GM23338 (cell line): ENCODE measurements around the gene FLOT2. TPM values are rescaled to one million over a fixed set of nuclear protein-coding genes. Genes with fewer than 3 reads are reported as not detected.

Source experiments
- ATAC-seq: fragments of 200-7000 bp; cut with Tn5 transposase; 3 replicates; pipeline ENCODE4 v1.9.1; 2020
- DNase-seq: peaks from one replicate; pipeline ENCODE4 v3.0.0-alpha.2; 2015; ENCODE audit warnings: low spot score
- H2AFZ ChIP-seq: fragments of 200-600 bp; sonication (generic); 2 replicates; pipeline ENCODE4 v1.8.0; 2016; ENCODE audit warnings: antibody characterized with exemption, mild to moderate bottlenecking, moderate library complexity
- H3F3A ChIP-seq: fragments of 200-600 bp; sonication (generic); replicated peaks from 2 replicates; pipeline ENCODE4 v1.8.0; 2017; ENCODE audit warnings: antibody characterized with exemption, mixed run types, low read depth
- H3K27ac ChIP-seq: fragments of 200-600 bp; sonication (generic); 2 replicates; pipeline ENCODE4 v1.6.1; 2016; ENCODE audit warnings: low read depth
- H3K27me3 ChIP-seq: fragments of 200-600 bp; sonication (generic); 2 replicates; pipeline ENCODE4 v1.8.0; 2016; ENCODE audit warnings: mild to moderate bottlenecking, mixed run types, moderate library complexity; ENCODE audit not compliant: insufficient read depth
- H3K36me3 ChIP-seq: fragments of 200-600 bp; sonication (generic); 2 replicates; pipeline ENCODE4 v1.8.0; 2016; ENCODE audit warnings: mild to moderate bottlenecking; ENCODE audit not compliant: insufficient read depth
- H3K4me1 ChIP-seq: fragments of 200-600 bp; sonication (generic); 2 replicates; pipeline ENCODE4 v1.8.0; 2016; ENCODE audit warnings: mild to moderate bottlenecking, moderate library complexity; ENCODE audit not compliant: insufficient read depth
- H3K4me2 ChIP-seq: fragments of 200-600 bp; sonication (generic); 2 replicates; pipeline ENCODE4 v1.7.1; 2017; ENCODE audit warnings: mixed run types
- H3K4me3 ChIP-seq: fragments of 200-600 bp; sonication (generic); 2 replicates; pipeline ENCODE4 v1.6.1; 2016; ENCODE audit warnings: mixed run types
- H3K79me2 ChIP-seq: fragments of 200-600 bp; sonication (generic); replicated peaks from 2 replicates; pipeline ENCODE4 v1.8.0; 2017; ENCODE audit warnings: mild to moderate bottlenecking; ENCODE audit not compliant: insufficient read depth
- H3K9me2 ChIP-seq: fragments of 200-600 bp; sonication (generic); 2 replicates; pipeline ENCODE4 v1.8.0; 2017; ENCODE audit not compliant: insufficient read depth
- H4K20me1 ChIP-seq: fragments of 200-600 bp; sonication (generic); replicated peaks from 2 replicates; pipeline ENCODE4 v1.8.0; 2017; ENCODE audit warnings: mild to moderate bottlenecking; ENCODE audit not compliant: insufficient read depth
- H3K27ac Mint-ChIP-seq: 2 replicates; pipeline ENCODE4 v1.8.0; 2020; ENCODE audit warnings: inconsistent platforms, mild to moderate bottlenecking, moderate library complexity, mixed read lengths
- H3K27me3 Mint-ChIP-seq: 3 replicates; pipeline ENCODE4 v1.8.0; 2022; ENCODE audit warnings: low read depth, mild to moderate bottlenecking, moderate library complexity, mixed read lengths, inconsistent platforms; ENCODE audit not compliant: insufficient read depth, poor library complexity
- H3K36me3 Mint-ChIP-seq: 3 replicates; pipeline ENCODE4 v1.8.0; 2021; ENCODE audit warnings: low read depth, mild to moderate bottlenecking, inconsistent platforms, moderate library complexity, mixed read lengths
- H3K4me1 Mint-ChIP-seq: 3 replicates; pipeline ENCODE4 v1.8.0; 2020; ENCODE audit warnings: mild to moderate bottlenecking, inconsistent platforms, mixed read lengths
- H3K4me3 Mint-ChIP-seq: 3 replicates; pipeline ENCODE4 v1.8.0; 2021; ENCODE audit warnings: moderate library complexity, mild to moderate bottlenecking, inconsistent platforms, mixed read lengths
- H3K9me3 Mint-ChIP-seq: 3 replicates; pipeline ENCODE4 v1.8.0; 2020; ENCODE audit warnings: moderate library complexity, mild to moderate bottlenecking, inconsistent platforms, mixed read lengths
- ETS1 ChIP-seq: IDR thresholded peaks from 2 replicates; pipeline ENCODE4 v1.6.1; 2016; ENCODE audit warnings: antibody characterized with exemption
- EZH2phosphoT487 ChIP-seq: fragments of 200-600 bp; sonication (generic); IDR thresholded peaks from one replicate; pipeline ENCODE4 v1.8.1; 2018; ENCODE audit warnings: antibody characterized with exemption; ENCODE audit not compliant: unreplicated experiment
- JUNB ChIP-seq: IDR thresholded peaks from one replicate; pipeline ENCODE4 v1.6.1; 2016; ENCODE audit warnings: antibody characterized with exemption; ENCODE audit not compliant: unreplicated experiment
- NANOG ChIP-seq: IDR thresholded peaks from 2 replicates; pipeline ENCODE4 v1.6.1; 2016; ENCODE audit warnings: antibody characterized with exemption, borderline replicate concordance
- POLR2AphosphoS5 ChIP-seq: IDR thresholded peaks from 2 replicates; pipeline ENCODE4 v1.6.1; 2016; ENCODE audit warnings: antibody characterized with exemption, low read depth
- STAT1 ChIP-seq: IDR thresholded peaks from one replicate; pipeline ENCODE4 v1.6.1; 2016; ENCODE audit warnings: antibody characterized with exemption; ENCODE audit not compliant: unreplicated experiment
- ZNF114 ChIP-seq: fragments of 250-450 bp; sonication (Bioruptor Pico); IDR thresholded peaks from 2 replicates; pipeline ENCODE4 v1.5.0; 2020; ENCODE audit warnings: mild to moderate bottlenecking, moderate library complexity
- ZNF331 ChIP-seq: fragments of 250-450 bp; sonication (Bioruptor Pico); IDR thresholded peaks from 2 replicates; pipeline ENCODE4 v1.5.0; 2020; ENCODE audit warnings: low read depth, mild to moderate bottlenecking, moderate library complexity
- polyA plus RNA-seq: library from polyadenylated mRNA; unstranded; fragments of >200 nt; fragmentation: Nextera tagmentation; extraction: Ambion mirVana; gene quantifications from 2 replicates; pipeline ENCODE4 v1.2.1, GENCODE V29; 2016
- total RNA-seq: library from RNA; depleted of rRNA; stranded (reverse); fragments of >200 nt; shearing (Covaris generic); gene quantifications from 2 replicates; pipeline ENCODE4 v1.2.3, GENCODE V29; 2014
- TF ChIP-seq, protein P1 (sequence below), 2 experiments: fragments of 200-600 bp in 1 of 2; sonication (generic) in 1 of 2; conservative IDR thresholded peaks; 2 replicates each; pipeline versions ENCODE4 v1.5.1 to v1.6.1; 2016 to 2017; ENCODE audit warnings: antibody characterized with exemption in 2 of 2, low read depth in 2 of 2, mild to moderate bottlenecking in 2 of 2, moderate library complexity in 1 of 2
- TF ChIP-seq, protein P2 (sequence below): fragments of 250-450 bp; sonication (Bioruptor Pico); IDR thresholded peaks from 2 replicates; pipeline ENCODE4 v1.5.0; 2020; ENCODE audit warnings: mild to moderate bottlenecking, moderate library complexity

Gene FLOT2
- total and polyA plus RNA-seq, 2 experiments from 2014 or later = 49.8 to 66.1 TPM

GRCh38 chr17:28873839-28874238 is 23.7 kb downstream of the FLOT2 start (continued):
- TF ChIP-seq ZNF114 (CRISPR knock-in tag) = no peak
- no peak for TF ChIP-seq ETS1
- TF ChIP-seq, protein P1, sequence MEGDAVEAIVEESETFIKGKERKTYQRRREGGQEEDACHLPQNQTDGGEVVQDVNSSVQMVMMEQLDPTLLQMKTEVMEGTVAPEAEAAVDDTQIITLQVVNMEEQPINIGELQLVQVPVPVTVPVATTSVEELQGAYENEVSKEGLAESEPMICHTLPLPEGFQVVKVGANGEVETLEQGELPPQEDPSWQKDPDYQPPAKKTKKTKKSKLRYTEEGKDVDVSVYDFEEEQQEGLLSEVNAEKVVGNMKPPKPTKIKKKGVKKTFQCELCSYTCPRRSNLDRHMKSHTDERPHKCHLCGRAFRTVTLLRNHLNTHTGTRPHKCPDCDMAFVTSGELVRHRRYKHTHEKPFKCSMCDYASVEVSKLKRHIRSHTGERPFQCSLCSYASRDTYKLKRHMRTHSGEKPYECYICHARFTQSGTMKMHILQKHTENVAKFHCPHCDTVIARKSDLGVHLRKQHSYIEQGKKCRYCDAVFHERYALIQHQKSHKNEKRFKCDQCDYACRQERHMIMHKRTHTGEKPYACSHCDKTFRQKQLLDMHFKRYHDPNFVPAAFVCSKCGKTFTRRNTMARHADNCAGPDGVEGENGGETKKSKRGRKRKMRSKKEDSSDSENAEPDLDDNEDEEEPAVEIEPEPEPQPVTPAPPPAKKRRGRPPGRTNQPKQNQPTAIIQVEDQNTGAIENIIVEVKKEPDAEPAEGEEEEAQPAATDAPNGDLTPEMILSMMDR (conservative IDR thresholded peaks at IDR 0.05; ENCODE audit: low read depth in 2 of 2) = no peak
- no peak for TF ChIP-seq EZH2phosphoT487
- no peak for TF ChIP-seq ZNF331
- no peak for TF ChIP-seq NANOG
- no peak for TF ChIP-seq JUNB

DNA sequence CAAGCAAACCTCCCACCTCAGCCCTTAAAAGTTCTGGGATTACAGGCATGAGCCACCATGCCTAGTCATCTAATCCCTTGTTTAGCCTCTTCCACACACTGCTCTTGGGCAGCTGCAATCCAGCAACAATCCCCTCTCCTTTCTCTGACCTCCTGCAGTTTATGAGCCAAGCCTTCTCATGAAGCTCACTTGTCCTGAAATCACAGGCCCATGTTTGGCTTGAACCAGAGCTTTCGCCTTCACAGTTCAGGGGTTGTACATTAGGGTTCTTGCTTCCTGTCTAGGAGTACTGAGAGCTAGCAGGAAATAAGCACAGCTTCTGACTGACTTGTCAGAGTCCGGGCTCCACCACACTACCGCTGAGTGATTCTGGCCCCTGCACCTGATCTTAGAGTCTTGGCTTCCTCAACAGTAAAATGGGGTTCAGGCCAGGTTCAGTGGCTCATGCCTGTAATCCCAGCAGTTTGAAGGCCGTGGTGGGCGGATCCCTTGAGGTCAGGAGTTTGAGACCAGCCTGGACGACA is 26.4 kb downstream of the FLOT2 start:
- no peaks in the 10 kb centered on the region for H3K27me3 ChIP-seq
- peak overlapping the region; percentile 52; the same call in 1 of the 2 replicates for H2AFZ ChIP-seq
- H3K27ac Mint-ChIP-seq = no peak overlapping the region; the same call in 1 of the 2 replicates
- no peaks in the 10 kb centered on the region; the same call in 2 of the 3 replicates for H3K4me1 Mint-ChIP-seq
- H3K4me2 ChIP-seq = no peak overlapping the region
- H3K36me3 ChIP-seq = no peaks in the 10 kb centered on the region
- no peaks in the 10 kb centered on the region for H3K79me2 ChIP-seq
- ATAC-seq (no peak), DNase-seq (no peak)
- no peak overlapping the region for H3K27ac ChIP-seq
- no peaks in the 10 kb centered on the region for H4K20me1 ChIP-seq
- no peaks in the 10 kb centered on the region for H3K4me1 ChIP-seq
- no peaks in the 10 kb centered on the region; the same call in 2 of the 3 replicates for H3K9me3 Mint-ChIP-seq
- H3K4me3 ChIP-seq = no peak overlapping the region
- no peaks in the 10 kb centered on the region for H3K36me3 Mint-ChIP-seq
- no peak overlapping the region; the same call in 2 of the 3 replicates for H3K4me3 Mint-ChIP-seq
- H3F3A ChIP-seq = 0 out of 2 replicates have a peak, but pooled peaks cover 3% of the 10 kb centered on the region
- peaks cover 7% of the 10 kb centered on the region for H3K27me3 Mint-ChIP-seq
- H3K9me2 ChIP-seq = no peaks in the 10 kb centered on the region
- TF ChIP-seq ZNF114 (CRISPR knock-in tag) = no peak
- TF ChIP-seq, protein P1 (conservative IDR thresholded peaks at IDR 0.05; ENCODE audit: low read depth in 2 of 2) = no peak
- no peak for TF ChIP-seq NANOG
- TF ChIP-seq, protein P2, sequence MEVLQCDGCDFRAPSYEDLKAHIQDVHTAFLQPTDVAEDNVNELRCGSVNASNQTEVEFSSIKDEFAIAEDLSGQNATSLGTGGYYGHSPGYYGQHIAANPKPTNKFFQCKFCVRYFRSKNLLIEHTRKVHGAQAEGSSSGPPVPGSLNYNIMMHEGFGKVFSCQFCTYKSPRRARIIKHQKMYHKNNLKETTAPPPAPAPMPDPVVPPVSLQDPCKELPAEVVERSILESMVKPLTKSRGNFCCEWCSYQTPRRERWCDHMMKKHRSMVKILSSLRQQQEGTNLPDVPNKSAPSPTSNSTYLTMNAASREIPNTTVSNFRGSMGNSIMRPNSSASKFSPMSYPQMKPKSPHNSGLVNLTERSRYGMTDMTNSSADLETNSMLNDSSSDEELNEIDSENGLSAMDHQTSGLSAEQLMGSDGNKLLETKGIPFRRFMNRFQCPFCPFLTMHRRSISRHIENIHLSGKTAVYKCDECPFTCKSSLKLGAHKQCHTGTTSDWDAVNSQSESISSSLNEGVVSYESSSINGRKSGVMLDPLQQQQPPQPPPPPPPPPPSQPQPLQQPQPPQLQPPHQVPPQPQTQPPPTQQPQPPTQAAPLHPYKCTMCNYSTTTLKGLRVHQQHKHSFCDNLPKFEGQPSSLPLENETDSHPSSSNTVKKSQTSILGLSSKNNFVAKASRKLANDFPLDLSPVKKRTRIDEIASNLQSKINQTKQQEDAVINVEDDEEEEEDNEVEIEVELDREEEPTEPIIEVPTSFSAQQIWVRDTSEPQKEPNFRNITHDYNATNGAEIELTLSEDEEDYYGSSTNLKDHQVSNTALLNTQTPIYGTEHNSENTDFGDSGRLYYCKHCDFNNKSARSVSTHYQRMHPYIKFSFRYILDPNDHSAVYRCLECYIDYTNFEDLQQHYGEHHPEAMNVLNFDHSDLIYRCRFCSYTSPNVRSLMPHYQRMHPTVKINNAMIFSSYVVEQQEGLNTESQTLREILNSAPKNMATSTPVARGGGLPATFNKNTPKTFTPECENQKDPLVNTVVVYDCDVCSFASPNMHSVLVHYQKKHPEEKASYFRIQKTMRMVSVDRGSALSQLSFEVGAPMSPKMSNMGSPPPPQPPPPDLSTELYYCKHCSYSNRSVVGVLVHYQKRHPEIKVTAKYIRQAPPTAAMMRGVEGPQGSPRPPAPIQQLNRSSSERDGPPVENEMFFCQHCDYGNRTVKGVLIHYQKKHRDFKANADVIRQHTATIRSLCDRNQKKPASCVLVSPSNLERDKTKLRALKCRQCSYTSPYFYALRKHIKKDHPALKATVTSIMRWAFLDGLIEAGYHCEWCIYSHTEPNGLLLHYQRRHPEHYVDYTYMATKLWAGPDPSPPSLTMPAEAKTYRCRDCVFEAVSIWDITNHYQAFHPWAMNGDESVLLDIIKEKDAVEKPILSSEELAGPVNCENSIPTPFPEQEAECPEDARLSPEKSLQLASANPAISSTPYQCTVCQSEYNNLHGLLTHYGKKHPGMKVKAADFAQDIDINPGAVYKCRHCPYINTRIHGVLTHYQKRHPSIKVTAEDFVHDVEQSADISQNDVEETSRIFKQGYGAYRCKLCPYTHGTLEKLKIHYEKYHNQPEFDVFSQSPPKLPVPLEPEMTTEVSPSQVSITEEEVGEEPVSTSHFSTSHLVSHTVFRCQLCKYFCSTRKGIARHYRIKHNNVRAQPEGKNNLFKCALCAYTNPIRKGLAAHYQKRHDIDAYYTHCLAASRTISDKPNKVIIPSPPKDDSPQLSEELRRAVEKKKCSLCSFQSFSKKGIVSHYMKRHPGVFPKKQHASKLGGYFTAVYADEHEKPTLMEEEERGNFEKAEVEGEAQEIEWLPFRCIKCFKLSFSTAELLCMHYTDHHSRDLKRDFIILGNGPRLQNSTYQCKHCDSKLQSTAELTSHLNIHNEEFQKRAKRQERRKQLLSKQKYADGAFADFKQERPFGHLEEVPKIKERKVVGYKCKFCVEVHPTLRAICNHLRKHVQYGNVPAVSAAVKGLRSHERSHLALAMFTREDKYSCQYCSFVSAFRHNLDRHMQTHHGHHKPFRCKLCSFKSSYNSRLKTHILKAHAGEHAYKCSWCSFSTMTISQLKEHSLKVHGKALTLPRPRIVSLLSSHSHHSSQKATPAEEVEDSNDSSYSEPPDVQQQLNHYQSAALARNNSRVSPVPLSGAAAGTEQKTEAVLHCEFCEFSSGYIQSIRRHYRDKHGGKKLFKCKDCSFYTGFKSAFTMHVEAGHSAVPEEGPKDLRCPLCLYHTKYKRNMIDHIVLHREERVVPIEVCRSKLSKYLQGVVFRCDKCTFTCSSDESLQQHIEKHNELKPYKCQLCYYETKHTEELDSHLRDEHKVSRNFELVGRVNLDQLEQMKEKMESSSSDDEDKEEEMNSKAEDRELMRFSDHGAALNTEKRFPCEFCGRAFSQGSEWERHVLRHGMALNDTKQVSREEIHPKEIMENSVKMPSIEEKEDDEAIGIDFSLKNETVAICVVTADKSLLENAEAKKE (CRISPR knock-in tag) = no peak
- TF ChIP-seq ETS1 = no peak
- no peak for TF ChIP-seq POLR2AphosphoS5
- no peak for TF ChIP-seq ZNF331
- no peak for TF ChIP-seq STAT1
- no peak for TF ChIP-seq JUNB
